ENCODE measurements around the gene MASP2. TPM values are rescaled to one million over a fixed set of nuclear protein-coding genes. Genes with fewer than 3 reads are reported as not detected.

MASP2 gene
- total and polyA plus RNA-seq, 9 of the 15 experiments (the other 6 are each of a cell fraction or from before 2014, with no cell fraction given), result 0.01 to 0.23 (median 0.06) TPM; not detected in 3

- TF ChIP-seq, protein P1, sequence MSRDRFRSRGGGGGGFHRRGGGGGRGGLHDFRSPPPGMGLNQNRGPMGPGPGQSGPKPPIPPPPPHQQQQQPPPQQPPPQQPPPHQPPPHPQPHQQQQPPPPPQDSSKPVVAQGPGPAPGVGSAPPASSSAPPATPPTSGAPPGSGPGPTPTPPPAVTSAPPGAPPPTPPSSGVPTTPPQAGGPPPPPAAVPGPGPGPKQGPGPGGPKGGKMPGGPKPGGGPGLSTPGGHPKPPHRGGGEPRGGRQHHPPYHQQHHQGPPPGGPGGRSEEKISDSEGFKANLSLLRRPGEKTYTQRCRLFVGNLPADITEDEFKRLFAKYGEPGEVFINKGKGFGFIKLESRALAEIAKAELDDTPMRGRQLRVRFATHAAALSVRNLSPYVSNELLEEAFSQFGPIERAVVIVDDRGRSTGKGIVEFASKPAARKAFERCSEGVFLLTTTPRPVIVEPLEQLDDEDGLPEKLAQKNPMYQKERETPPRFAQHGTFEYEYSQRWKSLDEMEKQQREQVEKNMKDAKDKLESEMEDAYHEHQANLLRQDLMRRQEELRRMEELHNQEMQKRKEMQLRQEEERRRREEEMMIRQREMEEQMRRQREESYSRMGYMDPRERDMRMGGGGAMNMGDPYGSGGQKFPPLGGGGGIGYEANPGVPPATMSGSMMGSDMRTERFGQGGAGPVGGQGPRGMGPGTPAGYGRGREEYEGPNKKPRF (IDR thresholded peaks at IDR 0.05; ENCODE audit: low read depth, low read length), result no peak
- no peak for TF ChIP-seq RAD21 (CRISPR knock-in tag; conservative IDR thresholded peaks at IDR 0.05 in 1 of 2, IDR thresholded peaks at IDR 0.05 in 1 of 2)
- TF ChIP-seq HDAC6 (IDR thresholded peaks at IDR 0.05; ENCODE audit: low read depth, low read length), result no peak
- TF ChIP-seq RAD51 (IDR thresholded peaks at IDR 0.05; ENCODE audit: borderline replicate concordance, low read depth), result no peak
- no peak for TF ChIP-seq ZNF23 (CRISPR knock-in tag; IDR thresholded peaks at IDR 0.05)
- no peak for TF ChIP-seq IRF2 (CRISPR knock-in tag; IDR thresholded peaks at IDR 0.05)
- no peak for TF ChIP-seq TCFL5 (CRISPR knock-in tag; conservative IDR thresholded peaks at IDR 0.05)
- TF ChIP-seq U2AF1 (optimal IDR thresholded peaks at IDR 0.05; ENCODE audit: low read depth, low read length), result no peak
- TF ChIP-seq PCBP1 (IDR thresholded peaks at IDR 0.05; ENCODE audit: low read depth, low read length, poor library complexity, severe bottlenecking), result no peak
Measured at GRCh38 chr1:11068600-11069473, 21.8 kb upstream of the MASP2 start (continued).
